ENCODE results near the gene APEX1.
"Not testable (repeated sequence)": the region's sequence is repeated elsewhere in the genome, so short reads cannot be mapped to it uniquely, and the experiment has no call there.

APEX1 gene

GRCh38 chr14:20441461-20441860, 13.6 kb upstream of the APEX1 start:
- Histone ChIP-seq H3K79me2 (ENCODE audit: insufficient read depth, low read length) (no peaks in the 10 kb centered on the region), H3K4me2 (ENCODE audit: insufficient read depth, low read length) (no peak overlapping the region), H3K9me3 (ENCODE audit: insufficient read depth, low read length, severe bottlenecking) (no peaks in the 10 kb centered on the region), H3K4me3 (ENCODE audit: low read depth in 1 of 2, low read length in 2 of 2) (no peak overlapping the region), H3K9ac (ENCODE audit: low read depth, low read length) (no peak overlapping the region), H3K27me3 (ENCODE audit: insufficient read depth, low read length, poor library complexity) (no peaks in the 10 kb centered on the region), H3K27ac (ENCODE audit: low read length) (no peak overlapping the region), H2AFZ (ENCODE audit: low read depth, low read length) (no peak overlapping the region), H4K20me1 (ENCODE audit: insufficient read depth, low read length) (no peaks in the 10 kb centered on the region), H3K4me1 (ENCODE audit: insufficient read depth, low read length) (peaks cover 2% of the 10 kb centered on the region; the same call in 1 of the 2 replicates), H3K36me3 (ENCODE audit: insufficient read depth, low read length) (peaks cover 9% of the 10 kb centered on the region)
- TF ChIP-seq CTCF (IDR thresholded peaks at IDR 0.05; ENCODE audit: borderline replicate concordance, extremely low read depth, low read length, poor library complexity, severe bottlenecking) (no peak), EZH2 (IDR thresholded peaks at IDR 0.05; ENCODE audit: borderline replicate concordance, low read depth, low read length, severe bottlenecking) (no peak)
- DNase-seq (no peak), ATAC-seq (ENCODE audit: insufficient read depth, low read depth) (no peak)

- not testable (repeated sequence) for H2AFZ ChIP-seq (ENCODE audit: low read depth, low read length); H3K4me2 ChIP-seq (ENCODE audit: insufficient read depth, low read length); ATAC-seq (ENCODE audit: insufficient read depth, low read depth); H3K27ac ChIP-seq (ENCODE audit: low read length); H4K20me1 ChIP-seq (ENCODE audit: insufficient read depth, low read length); H3K4me3 ChIP-seq (ENCODE audit: low read depth in 1 of 2, low read length in 2 of 2); H3K79me2 ChIP-seq (ENCODE audit: insufficient read depth, low read length); H3K9me3 ChIP-seq (ENCODE audit: insufficient read depth, low read length, severe bottlenecking); H3K9ac ChIP-seq (ENCODE audit: low read depth, low read length); H3K27me3 ChIP-seq (ENCODE audit: insufficient read depth, low read length, poor library complexity); DNase-seq; H3K4me1 ChIP-seq (ENCODE audit: insufficient read depth, low read length)
- peaks cover 30% of the 10 kb centered on the region for H3K36me3 ChIP-seq (ENCODE audit: insufficient read depth, low read length)
Measured at GRCh38 chr14:20443650-20444049, 11.4 kb upstream of the APEX1 start.

- ATAC-seq (ENCODE audit: insufficient read depth, low read depth), result no peak
- Histone ChIP-seq H3K4me3 (ENCODE audit: low read depth in 1 of 2, low read length in 2 of 2) (no peak overlapping the region), H3K27ac (ENCODE audit: low read length) (no peak overlapping the region), H3K4me2 (ENCODE audit: insufficient read depth, low read length) (no peak overlapping the region), H3K27me3 (ENCODE audit: insufficient read depth, low read length, poor library complexity) (no peaks in the 10 kb centered on the region), H3K9ac (ENCODE audit: low read depth, low read length) (no peak overlapping the region), H3K79me2 (ENCODE audit: insufficient read depth, low read length) (no peaks in the 10 kb centered on the region), H3K36me3 (ENCODE audit: insufficient read depth, low read length) (peaks cover 61% of the 10 kb centered on the region), H4K20me1 (ENCODE audit: insufficient read depth, low read length) (no peaks in the 10 kb centered on the region), H3K9me3 (ENCODE audit: insufficient read depth, low read length, severe bottlenecking) (no peaks in the 10 kb centered on the region), H3K4me1 (ENCODE audit: insufficient read depth, low read length) (no peaks in the 10 kb centered on the region), H2AFZ (ENCODE audit: low read depth, low read length) (no peak overlapping the region)
- no peak for DNase-seq
- no peak for TF ChIP-seq CTCF (IDR thresholded peaks at IDR 0.05; ENCODE audit: borderline replicate concordance, extremely low read depth, low read length, poor library complexity, severe bottlenecking)
- no peak for TF ChIP-seq EZH2 (IDR thresholded peaks at IDR 0.05; ENCODE audit: borderline replicate concordance, low read depth, low read length, severe bottlenecking)
Measured at GRCh38 chr14:20446889-20447288, 8.1 kb upstream of the APEX1 start.

GRCh38 chr14:20452831-20453230, 2.2 kb upstream of the APEX1 start:
- H3K27me3 ChIP-seq (ENCODE audit: insufficient read depth, low read length, poor library complexity); H3K9me3 ChIP-seq (ENCODE audit: insufficient read depth, low read length, severe bottlenecking); H2AFZ ChIP-seq (ENCODE audit: low read depth, low read length); ATAC-seq (ENCODE audit: insufficient read depth, low read depth); H3K4me3 ChIP-seq (ENCODE audit: low read depth in 1 of 2, low read length in 2 of 2); H3K27ac ChIP-seq (ENCODE audit: low read length); DNase-seq; H3K9ac ChIP-seq (ENCODE audit: low read depth, low read length); H4K20me1 ChIP-seq (ENCODE audit: insufficient read depth, low read length): not testable (repeated sequence)
- H3K4me2 ChIP-seq (ENCODE audit: insufficient read depth, low read length), result peak overlapping the region; percentile 88; the same call in 1 of the 2 replicates
- peaks cover 54% of the 10 kb centered on the region for H3K79me2 ChIP-seq (ENCODE audit: insufficient read depth, low read length)
- H3K4me1 ChIP-seq (ENCODE audit: insufficient read depth, low read length), result peaks cover 33% of the 10 kb centered on the region
- H3K36me3 ChIP-seq (ENCODE audit: insufficient read depth, low read length), result peaks cover 71% of the 10 kb centered on the region
